C4-2B (cell line): ENCODE results near the gene ABCB4.
A peak's percentile ranks its signal among the peaks of the same experiment; 100 is the strongest.

Experiments used
- H3K27ac ChIP-seq: fragments of 450-650 bp; 2 replicates; pipeline ENCODE4 v1.5.1; 2017
- ZFX ChIP-seq: fragments of 450-650 bp; IDR thresholded peaks from 2 replicates; pipeline ENCODE4 v1.6.1; 2017
- TF ChIP-seq, protein P1 (sequence below): fragments of 450-650 bp; conservative IDR thresholded peaks from 2 replicates; pipeline ENCODE4 v1.5.1; 2017; ENCODE audit warnings: mild to moderate bottlenecking

ABCB4 gene

DNA sequence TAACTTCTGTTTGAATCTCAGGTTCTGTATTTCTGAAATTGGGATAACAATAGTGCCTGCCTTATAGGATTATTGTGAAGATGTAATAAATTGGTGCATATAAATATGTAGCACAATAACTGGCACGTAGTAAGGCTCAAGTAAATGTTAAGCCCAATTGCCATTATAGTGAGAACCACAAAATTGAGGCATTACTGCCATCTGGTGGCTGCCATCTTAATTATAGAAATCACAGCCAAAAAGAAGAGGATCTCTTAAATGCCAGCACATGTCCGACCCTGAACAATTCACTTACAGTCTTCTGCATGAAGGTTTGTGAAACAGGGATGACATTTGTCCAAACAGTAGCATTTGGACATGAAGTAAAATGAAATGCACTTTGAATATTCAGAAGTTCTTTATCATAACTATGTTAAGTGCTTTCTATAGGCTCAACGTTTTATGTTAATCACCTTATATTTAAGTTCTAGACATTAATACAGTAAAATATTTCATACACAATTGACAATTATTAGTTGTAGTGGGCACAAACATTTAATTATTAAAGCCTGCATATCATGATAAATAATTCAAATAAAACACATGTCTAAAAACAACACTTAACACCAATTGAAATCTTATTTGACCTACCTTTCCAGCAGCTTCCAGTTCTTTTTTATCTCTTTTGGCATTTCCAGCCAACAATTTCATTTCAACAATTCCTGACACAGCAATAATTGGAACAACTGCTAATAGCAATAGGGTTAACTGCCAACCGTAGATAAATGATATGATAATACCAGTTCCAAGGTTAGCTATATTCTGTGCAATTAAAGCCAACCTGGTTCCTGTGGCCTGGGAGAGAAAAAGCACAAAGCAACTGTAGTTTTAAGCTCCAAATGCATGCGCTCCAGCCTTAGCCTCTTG, 58.5 kb downstream of the ABCB4 start:
- TF ChIP-seq, protein P1, sequence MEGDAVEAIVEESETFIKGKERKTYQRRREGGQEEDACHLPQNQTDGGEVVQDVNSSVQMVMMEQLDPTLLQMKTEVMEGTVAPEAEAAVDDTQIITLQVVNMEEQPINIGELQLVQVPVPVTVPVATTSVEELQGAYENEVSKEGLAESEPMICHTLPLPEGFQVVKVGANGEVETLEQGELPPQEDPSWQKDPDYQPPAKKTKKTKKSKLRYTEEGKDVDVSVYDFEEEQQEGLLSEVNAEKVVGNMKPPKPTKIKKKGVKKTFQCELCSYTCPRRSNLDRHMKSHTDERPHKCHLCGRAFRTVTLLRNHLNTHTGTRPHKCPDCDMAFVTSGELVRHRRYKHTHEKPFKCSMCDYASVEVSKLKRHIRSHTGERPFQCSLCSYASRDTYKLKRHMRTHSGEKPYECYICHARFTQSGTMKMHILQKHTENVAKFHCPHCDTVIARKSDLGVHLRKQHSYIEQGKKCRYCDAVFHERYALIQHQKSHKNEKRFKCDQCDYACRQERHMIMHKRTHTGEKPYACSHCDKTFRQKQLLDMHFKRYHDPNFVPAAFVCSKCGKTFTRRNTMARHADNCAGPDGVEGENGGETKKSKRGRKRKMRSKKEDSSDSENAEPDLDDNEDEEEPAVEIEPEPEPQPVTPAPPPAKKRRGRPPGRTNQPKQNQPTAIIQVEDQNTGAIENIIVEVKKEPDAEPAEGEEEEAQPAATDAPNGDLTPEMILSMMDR: peak; percentile 87
- no peak for TF ChIP-seq ZFX

DNA sequence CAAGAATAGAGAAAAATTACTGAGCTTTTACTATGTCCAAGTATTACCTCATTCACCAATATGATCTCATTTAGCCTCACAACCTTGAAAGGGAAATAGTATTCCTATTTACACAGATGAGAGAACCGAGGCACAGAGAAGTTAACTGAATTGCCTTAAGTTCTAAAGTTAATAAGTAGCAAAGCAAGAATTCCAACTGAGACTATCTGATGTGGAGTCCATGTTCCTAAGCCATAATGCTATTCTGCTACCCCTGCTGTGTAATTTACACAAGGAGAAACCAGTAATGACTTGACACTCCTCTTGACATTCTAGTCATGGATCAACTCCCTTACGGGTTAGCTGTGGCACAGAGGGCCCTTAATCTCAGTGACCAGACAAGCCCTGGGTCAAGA, 60.7 kb downstream of the ABCB4 start:
- H3K27ac ChIP-seq: no peak overlapping the region
- TF ChIP-seq ZFX: no peak
- TF ChIP-seq, protein P1: no peak

More for the DNA sequence above, 58.5 kb downstream of the ABCB4 start:
- no peak overlapping the region for H3K27ac ChIP-seq

DNA sequence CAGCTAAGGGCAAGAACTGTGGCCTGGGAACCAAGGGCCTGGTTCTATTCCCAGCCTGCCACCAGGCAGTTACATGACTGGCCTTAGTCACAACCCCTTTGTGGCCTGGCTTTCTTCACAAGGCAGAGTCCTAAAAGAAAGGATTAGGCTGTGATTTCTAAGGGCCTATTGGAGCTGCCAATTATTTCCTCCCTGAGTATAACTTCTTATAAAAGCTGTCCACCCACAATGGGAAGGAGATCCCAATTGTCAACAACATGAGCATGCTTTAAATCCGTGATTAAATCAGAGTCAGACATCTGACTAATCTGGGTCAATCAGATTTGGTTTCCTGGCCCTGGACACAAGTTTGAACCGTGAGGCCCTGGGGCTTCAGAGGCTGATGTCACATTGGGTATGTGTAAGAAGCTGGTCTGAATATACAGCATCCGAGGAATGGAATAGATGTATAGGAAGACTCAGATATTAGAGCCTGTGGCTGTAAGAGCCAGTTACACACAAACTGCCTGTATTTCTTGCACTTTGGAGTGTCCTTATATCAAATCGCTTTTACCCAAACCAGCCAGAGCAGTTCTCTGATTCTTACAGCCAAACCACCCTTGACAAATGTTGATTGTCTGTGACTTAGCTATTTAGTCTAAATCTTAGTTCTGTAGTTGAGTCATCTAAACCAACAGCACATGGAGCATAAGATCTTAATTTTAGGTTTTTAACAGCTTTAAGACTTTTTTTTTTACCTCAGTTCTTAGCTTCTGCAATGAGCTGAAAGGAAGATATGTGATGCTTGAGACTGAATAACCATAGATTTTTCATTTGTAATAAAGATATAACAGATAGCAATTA, 61.3 kb downstream of the ABCB4 start:
- TF ChIP-seq ZFX: no peak
- TF ChIP-seq, protein P1: no peak
- no peak overlapping the region for H3K27ac ChIP-seq

DNA sequence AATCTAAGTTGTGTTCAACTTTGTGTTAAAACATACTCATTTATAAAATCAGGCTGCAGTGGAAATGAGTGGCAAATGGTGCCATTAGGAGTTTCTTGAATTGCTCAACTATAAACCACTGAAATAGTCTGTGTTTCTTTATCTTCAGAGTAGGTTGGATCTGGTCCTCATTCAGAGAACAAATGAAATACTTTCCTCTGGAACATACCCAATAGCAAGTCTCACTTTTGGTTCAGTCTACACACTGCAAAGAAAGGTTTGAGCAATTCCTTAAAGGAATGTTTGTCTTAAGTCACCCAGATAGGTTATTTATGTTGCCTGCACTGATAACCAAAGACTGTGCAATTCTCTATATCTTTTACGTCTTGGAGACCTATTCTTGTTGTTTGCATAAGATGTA, 62.5 kb downstream of the ABCB4 start:
- no peak overlapping the region for H3K27ac ChIP-seq
- TF ChIP-seq, protein P1: no peak
- no peak for TF ChIP-seq ZFX

DNA sequence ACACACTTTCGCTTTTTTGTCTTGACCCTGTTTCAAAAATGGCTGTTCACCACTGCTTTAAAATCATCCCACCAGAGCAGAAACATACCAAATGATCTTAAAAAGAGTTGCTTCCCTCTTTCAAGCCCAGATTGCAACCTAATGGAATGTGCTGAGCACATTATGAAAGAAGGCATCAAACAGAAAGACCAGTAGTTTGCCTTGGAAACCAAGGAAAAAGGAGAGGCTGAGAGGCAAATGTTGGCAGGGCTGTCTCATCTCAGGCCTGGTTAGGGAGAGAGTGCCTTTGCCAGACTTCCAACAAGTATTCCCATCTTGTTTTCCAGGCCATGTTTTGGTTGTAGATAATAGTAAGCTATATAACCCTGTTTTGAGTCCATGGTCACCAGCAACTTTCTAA, 64.3 kb downstream of the ABCB4 start:
- no peak for TF ChIP-seq ZFX
- TF ChIP-seq, protein P1: no peak
- no peak overlapping the region for H3K27ac ChIP-seq

DNA sequence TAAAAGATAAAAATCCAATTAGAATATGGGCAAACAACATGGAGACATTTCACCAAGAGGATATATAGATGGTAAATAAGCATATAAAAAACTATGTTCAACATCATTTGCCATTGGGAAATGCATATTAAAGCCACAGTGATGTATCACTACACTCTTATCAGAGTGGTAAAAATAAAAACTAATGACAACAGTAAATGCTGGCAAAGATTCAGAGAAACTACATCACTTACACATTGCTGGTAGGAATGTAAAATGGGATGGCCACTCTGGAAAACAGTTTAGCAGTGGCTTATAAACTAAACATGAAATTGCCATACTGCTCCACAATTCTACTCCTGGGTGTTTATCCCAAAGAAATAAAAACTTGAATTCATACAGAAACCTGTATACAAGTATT, 70.8 kb downstream of the ABCB4 start:
- no peak for TF ChIP-seq ZFX
- TF ChIP-seq, protein P1: no peak
- H3K27ac ChIP-seq: no peak overlapping the region

DNA sequence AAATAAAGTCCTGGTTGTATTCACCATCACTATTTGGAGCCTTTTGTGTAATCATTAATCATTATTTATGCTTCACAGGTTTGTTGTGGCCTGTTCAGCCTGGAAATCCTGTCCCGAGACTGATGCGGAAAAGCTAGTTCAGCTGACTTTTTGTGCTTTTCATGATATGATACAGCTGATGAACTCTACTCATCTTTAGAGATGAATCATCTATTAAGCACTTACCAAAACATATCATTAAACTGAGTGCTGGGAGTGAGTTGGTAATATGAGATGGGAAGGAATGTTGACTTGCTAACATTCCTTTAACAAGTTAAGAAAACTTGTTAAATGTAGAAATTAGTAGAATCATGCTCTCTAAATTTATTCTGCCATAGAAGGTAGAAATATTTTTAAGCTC, 77.0 kb downstream of the ABCB4 start:
- no peak overlapping the region for H3K27ac ChIP-seq
- TF ChIP-seq ZFX: no peak
- TF ChIP-seq, protein P1: no peak
